Calu3 (cell line): ENCODE measurements around the gene PDCD10. TPM values are rescaled to one million over a fixed set of nuclear protein-coding genes. Genes with fewer than 3 reads are reported as not detected.

Experiments used
- Bru-seq: library from RNA; stranded (reverse); fragments of 400-500 nt; gene quantifications from one replicate; lab custom pipeline; 2021; lab: Mats Ljungman, UMichigan
- BruChase-seq, 2 experiments: library from RNA; stranded (reverse); fragments of 400-500 nt; gene quantifications; one replicate each; lab custom pipeline; 2021; lab: Mats Ljungman, UMichigan
- BruUV-seq: library from RNA; stranded (reverse); fragments of 400-500 nt; replicated peaks from 2 replicates; lab custom pipeline; 2021; lab: Mats Ljungman, UMichigan
- CTCF ChIA-PET: fragments of 300-600 bp; sonication (Branson Sonifier 250); formaldehyde crosslinking; loops from one replicate; lab custom pipeline; 2022; ENCODE audit warnings: antibody characterized with exemption; lab: Charles Lee
- DNase-seq: peaks from one replicate; pipeline ENCODE4 v3.0.0; 2022
- H3K27ac Mint-ChIP-seq: one replicate; pipeline ENCODE4 v1.8.0; 2022; ENCODE audit warnings: mixed read lengths; ENCODE audit not compliant: unreplicated experiment
- H3K27me3 Mint-ChIP-seq: one replicate; pipeline ENCODE4 v1.8.0; 2022; ENCODE audit warnings: mixed read lengths; ENCODE audit not compliant: unreplicated experiment
- H3K36me3 Mint-ChIP-seq: one replicate; pipeline ENCODE4 v1.8.0; 2022; ENCODE audit warnings: mild to moderate bottlenecking, moderate library complexity, mixed read lengths; ENCODE audit not compliant: insufficient read depth, unreplicated experiment
- H3K4me1 Mint-ChIP-seq: one replicate; pipeline ENCODE4 v1.8.0; 2022; ENCODE audit warnings: mild to moderate bottlenecking, low read depth, mixed read lengths; ENCODE audit not compliant: unreplicated experiment
- H3K4me3 Mint-ChIP-seq: one replicate; pipeline ENCODE4 v1.8.0; 2022; ENCODE audit warnings: mild to moderate bottlenecking, low read depth, moderate library complexity, mixed read lengths; ENCODE audit not compliant: unreplicated experiment
- H3K9me3 Mint-ChIP-seq: one replicate; pipeline ENCODE4 v1.8.0; 2022; ENCODE audit warnings: low read depth, mixed read lengths; ENCODE audit not compliant: unreplicated experiment
- CTCF ChIP-seq: fragments of 200-600 bp; IDR thresholded peaks from one replicate; pipeline ENCODE4 v1.8.0; 2022; ENCODE audit warnings: antibody characterized with exemption; ENCODE audit not compliant: unreplicated experiment
- intact Hi-C: fragments of 100-400 bp; cut with micrococcal nuclease; formaldehyde crosslinking; loops from one replicate; pipeline ENCODE4 v1.10.0; 2022; ENCODE audit not compliant: unreplicated experiment
- long read RNA-seq: library from polyadenylated mRNA; stranded (forward); transcript quantifications from one replicate; pipeline ENCODE4 v2.0.0, GENCODE V29; 2022
- total RNA-seq: library from RNA; stranded (reverse); gene quantifications from 2 replicates; pipeline ENCODE4 v1.2.3, GENCODE V29; 2022

Gene PDCD10
- total RNA-seq: 117 and 120 TPM in 2 replicates
- Bru-seq, nascent RNA: percentile 98 among the genes with signal in this experiment
- BruChase-seq, experiment 1, labeled RNA remaining after a 6-hour chase: percentile 87 among the genes with signal in this experiment
- percentile 87 among the genes with signal in this experiment for BruChase-seq, experiment 2, labeled RNA remaining after a 2-hour chase
- long read RNA-seq, transcript PDCD10-208 (9 exons, 1,360 nt): minor isoform, 62 of 235 reads
- long read RNA-seq, transcript PDCD10-218 (8 exons, 1,276 nt): major isoform, 141 of 235 reads
- long read RNA-seq, partial matches to known transcripts: 6 of 235 reads
- long read RNA-seq, other reads (novel, unspliced or antisense): 16 of 235 reads

GRCh38 chr3:167734498-167735232 is at the start of gene PDCD10:
TSS of gene PDCD10 (minus strand) at chr3:167734892. CDS start at chr3:167720157, 14,735 bp downstream.
- H3K27ac Mint-ChIP-seq: no peak within 1 kb of the TSS
- peak; percentile 99 for DNase-seq
- no peak for TF ChIP-seq CTCF
- H3K4me1 Mint-ChIP-seq: peaks cover 27% of the 10 kb centered on the region
- no peak within 1 kb of the TSS for H3K4me3 Mint-ChIP-seq
- no peaks in the 10 kb centered on the region for H3K27me3 Mint-ChIP-seq
- CTCF ChIA-PET: interaction anchor here (0.6 to 2.0 kb wide), 7 partner anchors 10 to 477 kb away, joined by 3 to 13 read pairs (median 5); partner anchors contain the start of gene ZBBX
- no TSS peak for BruUV-seq
- intact Hi-C loops: loop anchor here (5.0 to 10.0 kb wide), 2 partner anchors 37 to 360 kb away; partner anchors contain the start of gene GOLIM4
- no peaks in the 10 kb centered on the region for H3K36me3 Mint-ChIP-seq
- no peaks in the 10 kb centered on the region for H3K9me3 Mint-ChIP-seq

- no peaks in the 10 kb centered on the region for H3K36me3 Mint-ChIP-seq
- H3K9me3 Mint-ChIP-seq: peaks cover 5% of the 10 kb centered on the region
- BruUV-seq: no TSS peak
- H3K4me3 Mint-ChIP-seq: no peak overlapping the region
- intact Hi-C loops: no loop called here
- no peaks in the 10 kb centered on the region for H3K4me1 Mint-ChIP-seq
- CTCF ChIA-PET: interaction anchor here (0.7 kb wide), 1 partner anchor 290 kb away, joined by 3 read pairs; no protein-coding TSS in a partner anchor
- no peaks in the 10 kb centered on the region for H3K27me3 Mint-ChIP-seq
- no peak for DNase-seq
- no peak overlapping the region for H3K27ac Mint-ChIP-seq
- no peak for TF ChIP-seq CTCF
Observed at GRCh38 chr3:167783781-167784180, 49.1 kb upstream of the PDCD10 start.

- CTCF ChIA-PET: no interaction called here
Observed at GRCh38 chr3:167780214-167780883, 45.7 kb upstream of the PDCD10 start.

More at GRCh38 chr3:167780214-167780883, 45.7 kb upstream of the PDCD10 start:
- H3K4me1 Mint-ChIP-seq: no peaks in the 10 kb centered on the region
- no peak overlapping the region for H3K27ac Mint-ChIP-seq
- BruUV-seq: no TSS peak
- DNase-seq: no peak
- intact Hi-C loops: no loop called here
- no peak overlapping the region for H3K4me3 Mint-ChIP-seq
- H3K27me3 Mint-ChIP-seq: no peaks in the 10 kb centered on the region
- no peak for TF ChIP-seq CTCF
- H3K9me3 Mint-ChIP-seq: peaks cover 9% of the 10 kb centered on the region
- no peaks in the 10 kb centered on the region for H3K36me3 Mint-ChIP-seq
